Measurements from ENCODE around the gene SRSF10. TPM values are rescaled to one million over a fixed set of nuclear protein-coding genes. Genes with fewer than 3 reads are reported as not detected.

The SRSF10 gene
- total RNA-seq, 4 donors from 2014 or later = 20.4 to 49.9 (median 26.5) TPM

DNA sequence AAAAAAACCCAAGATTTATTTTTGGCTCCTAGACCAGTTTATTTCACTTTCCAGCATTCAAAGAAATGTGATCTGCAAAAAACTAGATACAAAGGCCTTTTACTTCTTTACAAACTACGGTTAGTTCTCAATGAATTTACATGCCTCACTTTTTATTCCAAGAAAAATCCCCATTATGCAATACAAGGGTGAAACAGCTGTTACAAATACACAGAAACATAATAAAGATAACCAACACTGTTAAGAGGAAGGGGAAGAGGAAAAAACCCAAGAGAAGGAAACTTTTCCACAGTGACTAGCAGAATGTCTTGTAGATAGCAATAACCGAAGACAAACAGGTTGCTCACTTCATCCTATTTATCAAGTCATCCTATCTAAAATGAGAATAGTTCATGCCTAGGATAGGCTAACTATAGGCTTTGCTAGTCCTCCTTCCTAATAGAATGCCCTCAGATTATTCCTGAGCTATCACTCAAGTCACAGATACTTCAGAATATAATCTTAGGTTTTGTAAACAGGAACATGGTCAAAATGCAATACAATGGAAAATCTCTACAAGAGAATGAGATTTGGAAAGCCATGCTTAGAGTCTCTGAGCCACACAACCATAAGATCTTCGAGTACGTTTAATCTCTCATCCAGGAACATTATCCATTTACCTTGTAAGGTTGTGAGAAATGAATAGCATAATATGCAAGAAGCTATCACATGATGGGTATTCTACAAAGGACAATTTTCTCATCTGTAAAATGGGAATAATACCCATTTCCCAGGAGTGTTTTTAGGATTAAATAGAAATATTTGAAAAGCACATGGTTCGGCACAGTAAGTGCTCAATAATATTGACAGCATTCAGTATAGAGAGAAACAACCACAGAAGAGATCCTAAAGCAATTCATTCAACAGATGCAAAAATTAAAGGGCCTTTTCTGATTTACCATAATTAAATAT is 15.1 kb downstream of the SRSF10 start:
- Histone ChIP-seq H3K4me1 (peaks cover 15 to 37% of the 10 kb centered on the region in 2 donors), H3K27ac (peak overlapping the region; percentile 32 to 55 (median 46)), H3K36me3 (peaks cover 0 to 65% of the 10 kb centered on the region in 2 donors), H3K9me3 (no peaks in the 10 kb centered on the region), H3K4me3 (no peak overlapping the region), H3K27me3 (no peaks in the 10 kb centered on the region)
- ATAC-seq (no peak), DNase-seq (no peak)
- TF ChIP-seq, protein P1, sequence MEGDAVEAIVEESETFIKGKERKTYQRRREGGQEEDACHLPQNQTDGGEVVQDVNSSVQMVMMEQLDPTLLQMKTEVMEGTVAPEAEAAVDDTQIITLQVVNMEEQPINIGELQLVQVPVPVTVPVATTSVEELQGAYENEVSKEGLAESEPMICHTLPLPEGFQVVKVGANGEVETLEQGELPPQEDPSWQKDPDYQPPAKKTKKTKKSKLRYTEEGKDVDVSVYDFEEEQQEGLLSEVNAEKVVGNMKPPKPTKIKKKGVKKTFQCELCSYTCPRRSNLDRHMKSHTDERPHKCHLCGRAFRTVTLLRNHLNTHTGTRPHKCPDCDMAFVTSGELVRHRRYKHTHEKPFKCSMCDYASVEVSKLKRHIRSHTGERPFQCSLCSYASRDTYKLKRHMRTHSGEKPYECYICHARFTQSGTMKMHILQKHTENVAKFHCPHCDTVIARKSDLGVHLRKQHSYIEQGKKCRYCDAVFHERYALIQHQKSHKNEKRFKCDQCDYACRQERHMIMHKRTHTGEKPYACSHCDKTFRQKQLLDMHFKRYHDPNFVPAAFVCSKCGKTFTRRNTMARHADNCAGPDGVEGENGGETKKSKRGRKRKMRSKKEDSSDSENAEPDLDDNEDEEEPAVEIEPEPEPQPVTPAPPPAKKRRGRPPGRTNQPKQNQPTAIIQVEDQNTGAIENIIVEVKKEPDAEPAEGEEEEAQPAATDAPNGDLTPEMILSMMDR (IDR thresholded peaks at IDR 0.05 in 4 of 5, conservative IDR thresholded peaks at IDR 0.05 in 1 of 5) = no peak
- no peak for TF ChIP-seq POLR2A (IDR thresholded peaks at IDR 0.05)
- in situ Hi-C loops (cut with MboI; ENCODE audit: low sequenced_read_pairs in 4 of 4) = no loop called here
- intact Hi-C loops (cut with DNase I; ENCODE audit: low total_unique reads) = no loop called here

DNA sequence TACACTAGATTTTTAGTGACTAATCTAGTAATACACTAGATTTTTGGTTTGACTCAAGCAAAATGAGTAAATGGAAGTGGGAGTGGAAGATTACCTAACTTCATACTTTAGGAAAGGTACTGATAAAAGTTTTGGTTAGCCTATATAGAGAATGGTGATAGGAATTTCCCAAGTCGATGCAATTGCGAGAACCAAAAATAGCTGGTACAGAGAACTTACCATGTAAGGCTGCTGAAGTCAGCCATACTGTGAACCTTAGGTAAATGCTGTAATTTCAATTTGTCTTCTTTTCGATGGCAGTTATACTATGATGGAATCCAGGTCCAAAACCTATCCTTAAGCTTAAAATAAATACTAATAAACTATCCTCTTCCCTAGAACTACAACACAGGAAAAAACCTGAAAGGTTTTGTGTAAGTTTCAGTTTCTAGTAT is 15.9 kb downstream of the SRSF10 start:
- DNase-seq (no peak), ATAC-seq (no peak)
- Histone ChIP-seq H3K27ac (peak overlapping the region; percentile 32 to 55 (median 46)), H3K36me3 (peaks cover 0 to 61% of the 10 kb centered on the region in 2 donors), H3K9me3 (no peaks in the 10 kb centered on the region), H3K4me3 (no peak overlapping the region), H3K27me3 (no peaks in the 10 kb centered on the region), H3K4me1 (peaks cover 15 to 37% of the 10 kb centered on the region in 2 donors)
- intact Hi-C loops (cut with DNase I; ENCODE audit: low total_unique reads) (no loop called here), in situ Hi-C loops (cut with MboI; ENCODE audit: low sequenced_read_pairs in 4 of 4) (no loop called here)
- TF ChIP-seq, protein P1 (IDR thresholded peaks at IDR 0.05 in 4 of 5, conservative IDR thresholded peaks at IDR 0.05 in 1 of 5) = no peak
- no peak for TF ChIP-seq POLR2A (IDR thresholded peaks at IDR 0.05)

DNA sequence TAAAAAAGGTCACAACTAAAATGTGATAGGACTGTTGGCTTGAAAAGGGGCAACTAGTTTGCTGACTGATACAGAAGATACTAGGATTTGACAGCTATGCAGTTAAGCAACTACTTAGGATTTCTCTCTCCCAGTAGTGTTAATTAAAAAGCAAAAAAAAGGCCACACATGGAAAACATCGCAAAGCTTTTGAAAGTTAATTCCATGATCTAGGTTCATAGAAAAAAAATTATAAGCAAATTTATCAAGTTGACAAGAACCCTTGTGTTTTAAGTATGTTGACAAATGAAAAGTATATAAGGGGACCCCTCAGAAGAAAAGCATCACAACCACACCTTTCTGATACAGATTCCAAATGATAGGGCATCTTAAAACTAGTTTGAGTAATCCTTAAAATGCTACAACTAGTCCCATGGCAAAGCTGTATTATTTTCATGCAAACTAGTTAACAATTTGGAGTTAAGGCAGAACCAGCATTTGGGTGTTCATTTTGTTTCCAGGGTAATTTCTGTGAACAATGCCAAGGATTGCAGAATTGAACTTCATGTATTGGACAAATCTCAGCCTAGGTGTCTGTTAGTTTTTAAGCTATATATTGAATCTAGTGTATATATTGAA is 16.4 kb downstream of the SRSF10 start:
- peak overlapping the region; percentile 32 to 55 (median 46) for H3K27ac ChIP-seq
- no peak overlapping the region for H3K4me3 ChIP-seq
- peaks cover 0 to 56% of the 10 kb centered on the region in 2 donors for H3K36me3 ChIP-seq
- H3K27me3 ChIP-seq = no peaks in the 10 kb centered on the region
- no peaks in the 10 kb centered on the region for H3K9me3 ChIP-seq
- in situ Hi-C loops (cut with MboI; ENCODE audit: low sequenced_read_pairs in 4 of 4) (no loop called here), intact Hi-C loops (cut with DNase I; ENCODE audit: low total_unique reads) (no loop called here)
- ATAC-seq = no peak
- DNase-seq = no peak
- TF ChIP-seq, protein P1 (IDR thresholded peaks at IDR 0.05 in 4 of 5, conservative IDR thresholded peaks at IDR 0.05 in 1 of 5) = no peak
- TF ChIP-seq POLR2A (IDR thresholded peaks at IDR 0.05) = no peak
- H3K4me1 ChIP-seq = peaks cover 17 to 38% of the 10 kb centered on the region in 2 donors

DNA sequence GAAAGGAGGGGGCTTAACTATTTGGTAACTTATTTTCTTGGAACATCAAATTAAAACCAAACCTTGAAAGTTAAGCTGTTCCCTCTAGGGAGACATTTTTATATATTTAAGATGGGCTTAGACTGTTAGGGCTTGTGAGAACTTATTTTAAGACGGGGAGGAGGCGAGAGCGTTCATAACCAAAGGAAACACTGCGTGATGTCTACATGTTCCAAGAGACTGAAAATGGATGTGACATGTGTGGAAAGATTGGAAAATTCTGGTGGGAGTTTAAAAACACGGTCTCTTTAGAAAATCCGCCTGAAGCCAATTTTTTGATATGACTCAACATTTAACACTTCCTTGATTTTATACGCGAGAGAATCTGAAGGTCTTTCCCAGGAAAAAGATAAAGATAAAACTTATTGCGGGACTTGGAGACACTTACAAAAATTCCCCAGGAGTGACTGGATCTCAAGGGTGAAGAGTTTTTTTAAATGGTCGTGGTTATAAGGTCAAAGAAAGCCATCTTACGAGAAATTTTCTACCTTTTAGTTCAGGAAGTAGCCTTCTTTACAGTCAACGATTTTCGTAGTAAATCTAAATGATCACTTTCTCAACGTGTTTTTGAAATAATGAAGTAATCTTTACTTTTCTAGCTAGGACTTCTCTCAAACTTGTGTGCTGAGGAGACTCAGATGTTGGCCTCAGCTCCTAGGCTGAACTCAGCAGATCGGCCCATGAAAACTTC is 19.7 kb downstream of the SRSF10 start:
- peak overlapping the region; percentile 79 to 96 (median 85) for H3K4me3 ChIP-seq
- in situ Hi-C loops (cut with MboI; ENCODE audit: low sequenced_read_pairs in 4 of 4) (no loop called here), intact Hi-C loops (cut with DNase I; ENCODE audit: low total_unique reads) (no loop called here)
- peak; percentile 15 for ATAC-seq
- peaks cover 25 to 43% of the 10 kb centered on the region in 2 donors for H3K4me1 ChIP-seq
- TF ChIP-seq POLR2A (IDR thresholded peaks at IDR 0.05) = no peak
- TF ChIP-seq, protein P1 (IDR thresholded peaks at IDR 0.05 in 4 of 5, conservative IDR thresholded peaks at IDR 0.05 in 1 of 5) = no peak
- peaks cover 0 to 33% of the 10 kb centered on the region in 2 donors for H3K36me3 ChIP-seq
- H3K27me3 ChIP-seq = no peaks in the 10 kb centered on the region
- peak overlapping the region; percentile 94 to 100 (median 98) for H3K27ac ChIP-seq
- H3K9me3 ChIP-seq = no peaks in the 10 kb centered on the region
- DNase-seq = no peak

All from gastrocnemius medialis (tissue), 4 donors.